HEK293T (cell line): ENCODE measurements around the gene MCF2L.

ENCODE experiments used
- BHLHE40 ChIP-seq: fragments of 450-650 bp; IDR thresholded peaks from 2 replicates; pipeline ENCODE4 v1.6.1; 2016; ENCODE audit warnings: mild to moderate bottlenecking, moderate library complexity, borderline replicate concordance
- FOXA1 ChIP-seq: fragments of 450-650 bp; IDR thresholded peaks from 2 replicates; pipeline ENCODE4 v1.6.1; 2016; ENCODE audit warnings: mild to moderate bottlenecking
- FOXK2 ChIP-seq: fragments of 450-650 bp; IDR thresholded peaks from 2 replicates; pipeline ENCODE4 v1.6.1; 2016; ENCODE audit warnings: mild to moderate bottlenecking
- FOXM1 ChIP-seq: fragments of 450-650 bp; IDR thresholded peaks from 2 replicates; pipeline ENCODE4 v1.6.1; 2017; ENCODE audit warnings: mild to moderate bottlenecking, borderline replicate concordance
- HDGF ChIP-seq: fragments of 450-650 bp; IDR thresholded peaks from 2 replicates; pipeline ENCODE4 v1.6.1; 2017; ENCODE audit warnings: antibody characterized with exemption, borderline replicate concordance
- L3MBTL2 ChIP-seq: fragments of 450-650 bp; conservative IDR thresholded peaks from 2 replicates; pipeline ENCODE4 v1.6.1; 2016; ENCODE audit warnings: mild to moderate bottlenecking
- LEF1 ChIP-seq: fragments of 450-650 bp; IDR thresholded peaks from 2 replicates; pipeline ENCODE4 v1.6.1; 2017; ENCODE audit warnings: mild to moderate bottlenecking, borderline replicate concordance
- NFRKB ChIP-seq: fragments of 450-650 bp; IDR thresholded peaks from 2 replicates; pipeline ENCODE4 v1.6.1; 2016; ENCODE audit warnings: mild to moderate bottlenecking, moderate library complexity
- PKNOX1 ChIP-seq: fragments of 450-650 bp; IDR thresholded peaks from 2 replicates; pipeline ENCODE4 v1.6.1; 2016
- SP1 ChIP-seq: fragments of 450-650 bp; IDR thresholded peaks from 2 replicates; pipeline ENCODE4 v1.6.1; 2017
- SUZ12 ChIP-seq: fragments of 450-650 bp; IDR thresholded peaks from 2 replicates; pipeline ENCODE4 v1.6.1; 2016; ENCODE audit warnings: mild to moderate bottlenecking
- TARDBP ChIP-seq: fragments of 450-650 bp; IDR thresholded peaks from 2 replicates; pipeline ENCODE4 v1.6.1; 2016
- ZNF384 ChIP-seq: fragments of 450-650 bp; IDR thresholded peaks from 2 replicates; pipeline ENCODE4 v1.6.1; 2016

DNA sequence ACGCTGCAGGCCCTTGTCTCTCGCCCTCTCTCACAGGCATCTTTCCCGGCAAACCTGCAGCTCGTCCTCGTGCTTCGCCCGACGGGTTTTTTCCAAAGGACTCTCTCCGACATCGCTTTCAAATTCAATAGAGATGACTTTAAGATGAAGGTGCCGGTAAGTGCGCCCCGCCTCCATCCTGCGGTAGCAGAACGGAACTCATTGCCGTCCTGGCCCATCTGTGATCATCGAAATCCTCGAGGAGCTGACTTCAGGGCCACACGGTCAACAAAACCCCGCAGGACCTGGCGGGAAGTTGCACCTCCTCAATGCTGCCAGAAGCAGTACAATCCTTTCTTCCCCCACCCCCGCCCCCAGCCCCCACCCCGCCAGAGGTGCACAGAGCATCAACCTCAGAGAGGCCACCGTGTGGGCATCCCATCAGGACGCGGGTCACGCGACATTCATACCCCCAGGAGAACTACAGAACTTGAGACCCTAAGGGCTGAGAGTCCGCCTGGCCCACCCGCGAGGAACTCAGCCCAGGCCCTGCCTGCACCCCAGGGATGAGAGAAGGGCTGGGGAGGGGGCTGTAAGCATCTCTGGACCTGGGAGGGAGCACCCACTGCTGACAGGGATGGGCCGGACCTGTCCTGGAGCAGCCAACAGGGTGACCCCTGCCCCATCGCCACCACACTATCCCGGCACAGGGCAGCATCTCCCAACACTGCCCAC, 91.7 kb downstream of the MCF2L start:
- TF ChIP-seq FOXK2 (no peak), SUZ12 (no peak), HDGF (no peak), ZNF384 (no peak), FOXA1 (no peak), SP1 (no peak), L3MBTL2 (no peak), TARDBP (no peak), FOXM1 (no peak), BHLHE40 (no peak), LEF1 (no peak), NFRKB (no peak), PKNOX1 (no peak)
